NCI-H774 (cell line): ENCODE data around the gene CSPG4.
"Not testable (repeated sequence)": the region's sequence is repeated elsewhere in the genome, so short reads cannot be mapped to it uniquely, and the experiment has no call there.

Source experiments
- DNase-seq: peaks from one replicate; lab custom pipeline; 2025; lab: John Stamatoyannopoulos, UW

The CSPG4 gene

DNA sequence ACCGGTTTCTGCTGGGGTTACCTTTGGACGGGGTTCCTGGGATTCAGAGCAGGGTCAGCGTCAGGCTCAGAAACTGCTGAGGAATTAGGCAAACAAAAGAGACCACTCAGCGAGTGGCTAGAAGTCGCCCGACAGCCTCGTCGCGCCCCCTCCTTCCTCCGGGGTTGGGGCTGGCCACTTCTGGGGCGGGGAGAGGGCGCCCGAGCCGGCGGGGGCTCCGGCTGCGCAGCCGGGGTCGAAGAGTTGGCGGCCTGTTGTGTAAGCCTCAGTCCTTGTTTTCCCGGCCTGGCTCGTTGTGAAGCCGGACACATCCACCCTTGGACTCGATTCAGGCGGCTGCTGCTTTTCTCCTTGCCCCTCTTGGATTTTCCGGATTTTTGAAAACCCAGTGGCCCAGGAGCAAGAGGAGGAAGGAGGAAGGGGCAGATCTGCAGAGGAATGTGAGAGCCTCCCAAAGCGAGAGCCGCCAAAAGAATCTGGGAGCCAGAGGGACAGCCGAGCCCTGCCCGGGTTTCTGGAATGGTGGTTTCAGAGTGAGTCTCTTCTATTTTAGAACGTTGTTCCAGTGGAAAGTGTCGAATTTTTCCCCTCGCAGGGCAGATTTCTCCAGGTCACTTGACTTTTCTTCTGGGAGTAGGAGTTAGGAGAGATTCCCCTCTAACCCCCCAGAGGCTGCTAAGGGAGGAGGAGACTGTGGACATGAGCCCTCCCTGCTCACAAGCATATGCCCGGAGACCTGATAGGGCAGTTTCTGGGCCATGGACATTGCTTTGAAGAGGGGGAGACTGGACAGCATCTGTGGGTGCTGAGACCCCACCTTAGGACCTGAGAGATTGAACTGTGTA is 64.3 kb downstream of the CSPG4 start:
- no peak for DNase-seq

- DNase-seq: peak; percentile 47
These were observed 65.1 kb downstream of the CSPG4 start, which contains the start of gene SNX33 for GRCh38 chr15:75647370-75648155. SNX33 (plus strand) TSS chr15:75647912; CDS start chr15:75649103, 1,191 bp downstream.

- no peak for DNase-seq
These were observed 65.7 kb downstream of the CSPG4 start for GRCh38 chr15:75646944-75647364.

GRCh38 chr15:75646112-75646943 is 66.3 kb downstream of the CSPG4 start:
- DNase-seq: no peak

DNA sequence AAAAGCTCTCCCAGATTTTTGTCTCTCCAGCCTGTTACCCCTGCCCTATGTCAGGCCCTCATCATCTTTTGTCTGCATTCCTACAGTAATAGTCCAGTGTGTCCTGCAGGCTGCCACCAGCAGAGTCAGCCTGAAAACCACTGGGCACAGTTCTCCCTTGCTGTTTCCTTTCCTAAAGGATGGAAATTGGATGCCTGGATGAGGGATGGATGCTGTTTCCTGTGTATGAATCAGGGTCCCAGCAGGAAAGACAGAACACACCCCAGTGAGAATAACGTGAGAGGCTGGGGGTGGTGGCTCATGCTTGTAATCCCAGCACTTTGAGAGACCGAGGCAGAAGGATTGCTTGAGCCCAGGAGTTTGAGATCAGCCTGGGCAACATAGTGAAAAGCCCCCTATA is 68.3 kb downstream of the CSPG4 start:
- no peak for DNase-seq

DNA sequence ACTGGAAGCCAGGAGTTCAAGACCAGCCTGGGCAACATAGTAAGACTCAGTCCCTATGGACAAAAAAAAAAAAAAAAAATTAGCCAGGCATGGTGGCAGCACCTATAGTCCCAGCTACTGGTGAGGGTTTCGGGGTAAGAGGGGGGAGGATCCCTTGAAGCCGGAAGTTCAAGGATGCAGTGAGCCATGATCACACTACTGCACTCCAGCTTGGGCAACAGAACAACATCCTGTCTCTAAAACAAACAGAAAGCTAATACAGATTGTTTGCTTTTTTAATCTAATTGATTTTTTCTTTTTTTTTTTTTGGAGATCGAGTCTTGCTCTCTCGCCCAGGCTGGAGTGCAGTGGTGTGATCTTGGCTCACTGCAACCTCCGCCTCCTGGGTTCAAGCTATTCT is 71.0 kb downstream of the CSPG4 start:
- DNase-seq: no peak

GRCh38 chr15:75641179-75641503 is 71.5 kb downstream of the CSPG4 start:
- no peak for DNase-seq

GRCh38 chr15:75640483-75641178 is 72.0 kb downstream of the CSPG4 start:
- peak; percentile 47 for DNase-seq

- peak; percentile 96 for DNase-seq
These were observed 72.8 kb downstream of the CSPG4 start, which contains the start of gene IMP3 for GRCh38 chr15:75639709-75640482. IMP3 (minus strand) TSS chr15:75640224; CDS start chr15:75640168, 56 bp downstream.

- DNase-seq: no peak
These were observed 73.4 kb downstream of the CSPG4 start for GRCh38 chr15:75639191-75639708.

DNA sequence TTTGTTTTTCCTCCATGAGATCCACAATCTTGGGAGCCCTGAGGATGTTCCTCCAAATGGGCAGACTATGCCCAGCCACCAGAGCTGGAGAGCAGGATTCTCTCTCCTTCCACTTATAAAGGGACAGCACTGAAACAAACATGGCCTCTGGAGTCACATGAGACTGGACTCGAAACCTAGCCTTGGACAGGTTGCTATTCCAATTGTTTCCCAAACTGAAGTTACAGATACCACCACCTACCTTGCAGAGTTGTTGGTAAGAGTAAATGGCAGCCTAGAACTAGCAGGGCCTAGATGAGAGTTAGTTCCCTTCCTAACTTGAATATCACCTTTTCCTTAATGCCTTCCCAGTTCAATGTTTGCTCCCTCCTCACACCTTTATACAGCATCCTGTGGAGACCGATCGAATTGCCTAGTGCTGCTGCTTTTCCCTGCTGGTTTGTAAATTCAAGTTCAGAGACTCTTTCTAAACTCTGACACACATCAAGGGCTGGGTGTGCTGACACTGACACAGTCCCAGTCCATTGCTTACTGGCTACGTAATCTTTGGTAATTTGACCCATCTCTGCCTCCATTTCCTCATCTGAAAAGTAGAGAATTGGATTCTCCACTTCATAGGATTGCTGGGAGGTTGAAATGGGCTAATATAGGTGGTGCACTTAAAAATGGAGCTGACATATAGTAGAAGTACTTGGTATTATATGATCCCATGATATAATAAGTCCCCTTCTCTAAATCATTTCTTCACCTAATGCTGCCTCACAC is 75.2 kb downstream of the CSPG4 start:
- no peak for DNase-seq

DNA sequence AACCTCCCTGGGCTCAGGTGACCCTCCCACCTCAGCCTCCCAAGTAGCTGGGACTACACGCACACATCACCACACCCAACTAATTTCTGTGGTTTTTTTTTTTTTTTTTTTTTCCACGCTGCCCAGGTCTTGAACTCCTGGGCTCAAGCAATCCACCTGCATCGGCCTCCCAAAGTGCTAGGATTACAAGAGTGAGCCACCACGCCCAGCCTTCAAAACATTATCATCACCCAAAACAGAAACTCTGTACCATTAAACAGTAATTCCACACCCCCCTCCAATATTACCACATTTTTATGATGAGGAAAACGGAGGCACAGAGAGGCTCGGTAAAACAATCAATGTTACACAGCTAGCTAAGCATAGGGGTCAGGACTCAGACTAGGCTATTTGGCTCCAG is 76.6 kb downstream of the CSPG4 start:
- DNase-seq: no peak

DNA sequence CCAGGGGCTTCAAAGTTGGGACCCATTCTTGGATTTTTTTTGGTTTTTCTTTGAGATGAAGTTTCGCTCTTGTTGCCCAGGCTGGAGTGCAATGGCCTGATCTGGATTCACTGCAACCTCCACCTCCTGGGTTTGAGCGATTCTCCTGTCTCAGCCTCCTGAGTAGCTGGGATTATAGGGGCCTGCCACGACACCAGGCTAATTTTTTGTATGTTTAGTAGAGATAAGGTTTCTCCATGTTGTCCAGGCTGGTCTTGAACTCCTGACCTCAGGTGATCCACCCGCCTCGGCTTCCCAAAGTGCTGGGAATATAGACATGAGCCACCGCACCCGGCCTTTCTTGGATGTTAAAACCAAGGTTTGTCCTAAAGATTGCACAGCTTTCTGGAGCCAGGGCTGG is 78.7 kb downstream of the CSPG4 start:
- DNase-seq: not testable (repeated sequence)

- no peak for DNase-seq
These were observed 80.7 kb downstream of the CSPG4 start for GRCh38 chr15:75631935-75632334.

GRCh38 chr15:75625542-75626347 is 86.9 kb downstream of the CSPG4 start, which contains the start of gene SNUPN:
SNUPN (minus strand) TSS chr15:75625725; CDS start chr15:75621051, 4,674 bp downstream.
- peak; percentile 90 for DNase-seq
